HG02870 (cell line): ENCODE results near the gene ANKUB1.
"Not testable (repeated sequence)": the region's sequence is repeated elsewhere in the genome, so short reads cannot be mapped to it uniquely, and the experiment has no call there.

Experiments used
- ATAC-seq: cut with Tn5 transposase; IDR thresholded peaks from one replicate; pipeline ENCODE4 v1.9.1; 2021; ENCODE audit warnings: mild to moderate bottlenecking, moderate library complexity; ENCODE audit not compliant: unreplicated experiment

ANKUB1 gene

GRCh38 chr3:149792452-149793270, at the start of gene ANKUB1:
TSS of gene ANKUB1 (minus strand) at chr3:149792554. CDS start at chr3:149792366, 188 bp downstream.
- ATAC-seq, result no peak

- ATAC-seq, result no peak
Measured at GRCh38 chr3:149839896-149840295, 47.5 kb upstream of the ANKUB1 start.

GRCh38 chr3:149839469-149839868, 47.1 kb upstream of the ANKUB1 start:
- not testable (repeated sequence) for ATAC-seq

- ATAC-seq, result not testable (repeated sequence)
Measured at GRCh38 chr3:149838491-149838890, 46.1 kb upstream of the ANKUB1 start.

GRCh38 chr3:149833241-149833640, 40.9 kb upstream of the ANKUB1 start:
- no peak for ATAC-seq

- ATAC-seq, result no peak
Measured at GRCh38 chr3:149832086-149832485, 39.7 kb upstream of the ANKUB1 start.

- ATAC-seq, result no peak
Measured at GRCh38 chr3:149831321-149831720, 39.0 kb upstream of the ANKUB1 start.

- no peak for ATAC-seq
Measured at GRCh38 chr3:149830902-149831301, 38.5 kb upstream of the ANKUB1 start.

- ATAC-seq, result not testable (repeated sequence)
Measured at GRCh38 chr3:149829631-149830030, 37.3 kb upstream of the ANKUB1 start.

- ATAC-seq, result no peak
Measured at GRCh38 chr3:149828390-149828789, 36.0 kb upstream of the ANKUB1 start.

GRCh38 chr3:149826636-149827035, 34.3 kb upstream of the ANKUB1 start:
- no peak for ATAC-seq

GRCh38 chr3:149820183-149820582, 27.8 kb upstream of the ANKUB1 start:
- ATAC-seq, result no peak

GRCh38 chr3:149819432-149819831, 27.1 kb upstream of the ANKUB1 start:
- ATAC-seq, result no peak

- no peak for ATAC-seq
Measured at GRCh38 chr3:149816986-149817385, 24.6 kb upstream of the ANKUB1 start.

- no peak for ATAC-seq
Measured at GRCh38 chr3:149816311-149816710, 24.0 kb upstream of the ANKUB1 start.

GRCh38 chr3:149815728-149816127, 23.4 kb upstream of the ANKUB1 start:
- no peak for ATAC-seq

- ATAC-seq, result no peak
Measured at GRCh38 chr3:149815321-149815720, 23.0 kb upstream of the ANKUB1 start.

- peak; percentile 15 for ATAC-seq
Measured at GRCh38 chr3:149813367-149814281, 21.3 kb upstream of the ANKUB1 start.

GRCh38 chr3:149812606-149813366, 20.4 kb upstream of the ANKUB1 start, which contains the start of gene RNF13:
TSS of gene RNF13 (plus strand) at chr3:149813215. CDS start at chr3:149846027, 32,812 bp downstream.
- peak; percentile 90 for ATAC-seq

GRCh38 chr3:149812165-149812605, 19.8 kb upstream of the ANKUB1 start:
- ATAC-seq, result no peak

GRCh38 chr3:149810846-149811245, 18.5 kb upstream of the ANKUB1 start:
- no peak for ATAC-seq
